ENCODE data around the gene MESP1.

MESP1 gene

DNA sequence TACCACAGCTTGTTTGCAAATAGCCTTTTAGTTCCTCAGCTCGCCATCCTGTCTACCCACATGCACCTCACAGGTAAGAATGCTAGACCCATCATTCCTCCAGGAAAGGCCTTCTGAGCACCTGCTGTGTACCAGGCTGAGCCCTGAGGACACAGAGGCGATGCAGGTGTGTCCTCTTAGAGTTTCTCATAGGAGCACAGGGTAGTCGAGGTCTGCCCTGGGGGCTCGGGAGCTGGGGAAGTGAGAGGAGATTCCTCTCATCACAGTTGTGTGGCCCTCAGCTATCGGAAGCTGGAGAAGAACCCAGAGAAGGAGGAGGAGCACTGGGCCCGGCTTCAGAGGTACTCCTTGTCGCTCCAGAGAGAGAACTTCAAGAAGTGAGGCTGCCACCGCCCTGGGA is 8.0 kb downstream of the MESP1 start:
- H3K27me3 ChIP-seq (ENCODE audit: low read depth, low read length), result no peaks in the 10 kb centered on the region
- H3K27ac ChIP-seq (ENCODE audit: low read length), result no peak overlapping the region
- H3K36me3 ChIP-seq (ENCODE audit: control insufficient read depth in 1 of 2, insufficient read depth in 2 of 2, low read length in 2 of 2), result no peaks in the 10 kb centered on the region
- no peak overlapping the region for H3K4me3 ChIP-seq (ENCODE audit: low read depth in 1 of 2, low read length in 2 of 2)
- no peaks in the 10 kb centered on the region for H3K9me3 ChIP-seq (ENCODE audit: control insufficient read depth in 1 of 2, low read length in 2 of 2)
- no peaks in the 10 kb centered on the region for H3K4me1 ChIP-seq (ENCODE audit: control insufficient read depth in 1 of 2, insufficient read depth in 2 of 2, low read length in 2 of 2)

GRCh38 chr15:89740137-89740536 is 10.9 kb downstream of the MESP1 start:
- Histone ChIP-seq H3K27ac (ENCODE audit: low read length) (no peak overlapping the region), H3K36me3 (ENCODE audit: control insufficient read depth in 1 of 2, insufficient read depth in 2 of 2, low read length in 2 of 2) (no peaks in the 10 kb centered on the region), H3K4me1 (ENCODE audit: control insufficient read depth in 1 of 2, insufficient read depth in 2 of 2, low read length in 2 of 2) (no peaks in the 10 kb centered on the region), H3K4me3 (ENCODE audit: low read depth in 1 of 2, low read length in 2 of 2) (no peak overlapping the region), H3K27me3 (ENCODE audit: low read depth, low read length) (no peaks in the 10 kb centered on the region), H3K9me3 (ENCODE audit: control insufficient read depth in 1 of 2, low read length in 2 of 2) (no peaks in the 10 kb centered on the region)

DNA sequence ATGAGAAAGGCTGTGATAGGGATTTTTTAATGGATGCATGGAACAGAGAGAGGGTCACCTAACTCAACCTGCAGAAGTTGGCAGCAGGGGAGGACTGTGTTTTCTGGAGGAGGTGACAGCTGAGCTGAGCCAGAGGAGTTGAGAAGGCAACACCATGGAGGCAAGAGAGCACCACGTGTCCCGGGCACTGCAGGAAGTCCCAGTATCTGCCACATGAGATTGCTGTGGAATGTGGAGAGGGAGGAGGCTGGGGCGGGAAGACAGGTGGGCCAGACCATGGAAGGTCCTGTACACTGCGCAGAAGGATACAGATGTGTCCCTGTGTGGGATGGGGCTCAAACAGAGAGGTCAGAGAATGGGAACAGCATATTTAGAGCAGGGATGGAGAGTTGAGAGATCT is 15.3 kb downstream of the MESP1 start:
- Histone ChIP-seq H3K4me1 (ENCODE audit: control insufficient read depth in 1 of 2, insufficient read depth in 2 of 2, low read length in 2 of 2) (no peaks in the 10 kb centered on the region), H3K27ac (ENCODE audit: low read length) (no peak overlapping the region), H3K4me3 (ENCODE audit: low read depth in 1 of 2, low read length in 2 of 2) (no peak overlapping the region), H3K36me3 (ENCODE audit: control insufficient read depth in 1 of 2, insufficient read depth in 2 of 2, low read length in 2 of 2) (no peaks in the 10 kb centered on the region), H3K9me3 (ENCODE audit: control insufficient read depth in 1 of 2, low read length in 2 of 2) (no peaks in the 10 kb centered on the region), H3K27me3 (ENCODE audit: low read depth, low read length) (no peaks in the 10 kb centered on the region)

GRCh38 chr15:89732451-89733172 is 18.4 kb downstream of the MESP1 start:
- no peak overlapping the region for H3K27ac ChIP-seq (ENCODE audit: low read length)
- no peaks in the 10 kb centered on the region for H3K4me1 ChIP-seq (ENCODE audit: control insufficient read depth in 1 of 2, insufficient read depth in 2 of 2, low read length in 2 of 2)
- no peaks in the 10 kb centered on the region for H3K9me3 ChIP-seq (ENCODE audit: control insufficient read depth in 1 of 2, low read length in 2 of 2)
- no peaks in the 10 kb centered on the region for H3K36me3 ChIP-seq (ENCODE audit: control insufficient read depth in 1 of 2, insufficient read depth in 2 of 2, low read length in 2 of 2)
- H3K27me3 ChIP-seq (ENCODE audit: low read depth, low read length), result no peaks in the 10 kb centered on the region
- no peak overlapping the region for H3K4me3 ChIP-seq (ENCODE audit: low read depth in 1 of 2, low read length in 2 of 2)

DNA sequence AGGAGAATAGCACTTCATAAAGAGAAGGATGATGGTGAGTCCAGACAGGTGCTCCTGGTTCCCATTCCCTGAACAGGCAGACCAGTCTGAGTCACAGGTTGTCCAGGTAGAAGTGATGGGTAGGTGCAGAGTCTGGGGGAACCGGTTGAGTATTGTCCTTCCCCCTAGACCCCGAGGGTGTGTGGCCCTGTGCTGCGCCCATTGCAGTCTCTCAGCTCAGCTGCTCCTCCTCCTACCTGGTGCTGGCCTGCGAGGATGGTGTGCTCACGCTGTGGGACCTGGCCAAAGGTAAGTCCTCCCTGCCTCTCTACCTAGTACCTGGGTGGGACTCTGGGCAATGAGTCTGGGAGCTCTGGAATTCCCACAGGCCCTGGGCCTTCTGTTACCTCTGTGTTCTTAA is 19.8 kb downstream of the MESP1 start:
- Histone ChIP-seq H3K4me1 (ENCODE audit: control insufficient read depth in 1 of 2, insufficient read depth in 2 of 2, low read length in 2 of 2) (no peaks in the 10 kb centered on the region), H3K36me3 (ENCODE audit: control insufficient read depth in 1 of 2, insufficient read depth in 2 of 2, low read length in 2 of 2) (no peaks in the 10 kb centered on the region), H3K27ac (ENCODE audit: low read length) (no peak overlapping the region), H3K4me3 (ENCODE audit: low read depth in 1 of 2, low read length in 2 of 2) (no peak overlapping the region), H3K27me3 (ENCODE audit: low read depth, low read length) (no peaks in the 10 kb centered on the region), H3K9me3 (ENCODE audit: control insufficient read depth in 1 of 2, low read length in 2 of 2) (no peaks in the 10 kb centered on the region)

DNA sequence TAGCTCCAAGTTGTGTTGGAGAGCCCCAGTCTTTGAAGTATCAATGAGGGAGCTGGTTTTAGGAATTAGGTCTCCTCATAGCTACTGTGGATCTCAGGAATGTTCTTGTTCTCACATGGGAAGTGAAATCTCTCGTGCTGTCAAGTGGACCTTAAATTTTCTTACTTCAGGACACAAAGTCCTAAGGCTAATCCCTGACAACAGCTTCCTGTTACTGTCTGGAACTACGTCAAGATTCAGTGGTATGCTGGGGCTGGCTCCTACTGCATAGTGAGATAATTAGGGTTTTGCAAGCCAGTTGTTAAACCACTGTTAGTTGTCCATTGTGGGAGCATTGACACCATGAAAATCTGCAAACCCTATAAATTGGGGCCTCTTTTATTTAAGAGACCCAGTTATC is 22.8 kb downstream of the MESP1 start:
- H3K27ac ChIP-seq (ENCODE audit: low read length), result no peak overlapping the region
- H3K4me1 ChIP-seq (ENCODE audit: control insufficient read depth in 1 of 2, insufficient read depth in 2 of 2, low read length in 2 of 2), result no peaks in the 10 kb centered on the region
- no peak overlapping the region for H3K4me3 ChIP-seq (ENCODE audit: low read depth in 1 of 2, low read length in 2 of 2)
- peaks cover 3 to 7% of the 10 kb centered on the region in 2 donors for H3K9me3 ChIP-seq (ENCODE audit: control insufficient read depth in 1 of 2, low read length in 2 of 2)
- no peaks in the 10 kb centered on the region for H3K36me3 ChIP-seq (ENCODE audit: control insufficient read depth in 1 of 2, insufficient read depth in 2 of 2, low read length in 2 of 2)
- no peaks in the 10 kb centered on the region for H3K27me3 ChIP-seq (ENCODE audit: low read depth, low read length)

GRCh38 chr15:89725064-89725463 is 26.0 kb downstream of the MESP1 start:
- no peaks in the 10 kb centered on the region for H3K4me1 ChIP-seq (ENCODE audit: control insufficient read depth in 1 of 2, insufficient read depth in 2 of 2, low read length in 2 of 2)
- H3K9me3 ChIP-seq (ENCODE audit: control insufficient read depth in 1 of 2, low read length in 2 of 2), result peaks cover 3 to 7% of the 10 kb centered on the region in 2 donors
- H3K36me3 ChIP-seq (ENCODE audit: control insufficient read depth in 1 of 2, insufficient read depth in 2 of 2, low read length in 2 of 2), result no peaks in the 10 kb centered on the region
- no peak overlapping the region for H3K4me3 ChIP-seq (ENCODE audit: low read depth in 1 of 2, low read length in 2 of 2)
- H3K27me3 ChIP-seq (ENCODE audit: low read depth, low read length), result no peaks in the 10 kb centered on the region
- H3K27ac ChIP-seq (ENCODE audit: low read length), result no peak overlapping the region

DNA sequence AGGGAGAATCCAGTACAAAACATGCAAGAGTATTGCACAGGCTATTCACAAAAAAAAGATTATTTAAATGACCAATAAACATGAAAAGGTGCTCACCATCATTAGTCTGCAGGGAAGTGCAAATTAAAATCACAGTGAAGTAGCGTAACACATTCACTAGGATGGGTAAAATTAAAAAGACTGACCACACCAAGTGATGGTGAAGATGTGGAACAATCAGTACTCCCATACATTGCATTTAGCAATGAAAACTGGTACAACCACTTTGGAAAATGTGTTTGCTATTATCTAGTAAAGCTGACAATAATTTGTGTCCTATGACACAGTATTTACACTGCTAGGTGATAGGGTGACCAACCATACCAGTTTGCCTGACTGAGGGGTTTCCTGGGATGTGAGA is 26.4 kb downstream of the MESP1 start:
- H3K9me3 ChIP-seq (ENCODE audit: control insufficient read depth in 1 of 2, low read length in 2 of 2), result peaks cover 3 to 7% of the 10 kb centered on the region in 2 donors
- H3K36me3 ChIP-seq (ENCODE audit: control insufficient read depth in 1 of 2, insufficient read depth in 2 of 2, low read length in 2 of 2), result no peaks in the 10 kb centered on the region
- no peaks in the 10 kb centered on the region for H3K27me3 ChIP-seq (ENCODE audit: low read depth, low read length)
- H3K27ac ChIP-seq (ENCODE audit: low read length), result no peak overlapping the region
- no peak overlapping the region for H3K4me3 ChIP-seq (ENCODE audit: low read depth in 1 of 2, low read length in 2 of 2)
- H3K4me1 ChIP-seq (ENCODE audit: control insufficient read depth in 1 of 2, insufficient read depth in 2 of 2, low read length in 2 of 2), result no peaks in the 10 kb centered on the region

- no peaks in the 10 kb centered on the region for H3K4me1 ChIP-seq (ENCODE audit: control insufficient read depth in 1 of 2, insufficient read depth in 2 of 2, low read length in 2 of 2)
- H3K27ac ChIP-seq (ENCODE audit: low read length), result no peak overlapping the region
- no peaks in the 10 kb centered on the region for H3K27me3 ChIP-seq (ENCODE audit: low read depth, low read length)
- no peak overlapping the region for H3K4me3 ChIP-seq (ENCODE audit: low read depth in 1 of 2, low read length in 2 of 2)
- no peaks in the 10 kb centered on the region for H3K36me3 ChIP-seq (ENCODE audit: control insufficient read depth in 1 of 2, insufficient read depth in 2 of 2, low read length in 2 of 2)
- peaks cover 3 to 7% of the 10 kb centered on the region in 2 donors for H3K9me3 ChIP-seq (ENCODE audit: control insufficient read depth in 1 of 2, low read length in 2 of 2)
Measured at GRCh38 chr15:89723031-89723430, 28.0 kb downstream of the MESP1 start.

DNA sequence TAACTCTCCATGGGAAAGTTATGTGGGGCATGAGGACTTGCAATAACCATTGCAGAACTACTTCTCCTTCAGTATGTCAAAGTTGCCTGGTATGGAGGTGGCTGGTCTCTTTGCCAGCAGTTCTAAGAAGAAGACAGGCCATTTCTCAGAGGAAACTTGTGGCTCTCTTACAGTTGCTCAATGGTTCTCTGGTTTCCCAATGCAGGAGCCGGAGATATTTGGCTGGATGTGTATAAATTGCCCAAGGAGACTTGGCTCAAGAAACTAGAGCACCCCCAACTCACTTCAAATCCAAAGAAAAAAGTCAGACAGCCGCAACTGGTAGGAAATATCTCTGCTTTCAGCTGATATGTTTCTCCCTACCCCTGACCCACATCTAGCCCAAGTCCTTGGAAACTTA is 36.3 kb downstream of the MESP1 start:
- Histone ChIP-seq H3K27ac (ENCODE audit: low read length) (no peak overlapping the region), H3K36me3 (ENCODE audit: control insufficient read depth in 1 of 2, insufficient read depth in 2 of 2, low read length in 2 of 2) (no peaks in the 10 kb centered on the region), H3K27me3 (ENCODE audit: low read depth, low read length) (no peaks in the 10 kb centered on the region), H3K4me3 (ENCODE audit: low read depth in 1 of 2, low read length in 2 of 2) (no peak overlapping the region), H3K9me3 (ENCODE audit: control insufficient read depth in 1 of 2, low read length in 2 of 2) (no peaks in the 10 kb centered on the region), H3K4me1 (ENCODE audit: control insufficient read depth in 1 of 2, insufficient read depth in 2 of 2, low read length in 2 of 2) (no peaks in the 10 kb centered on the region)

GRCh38 chr15:89707577-89707976 is 43.5 kb downstream of the MESP1 start:
- Histone ChIP-seq H3K36me3 (ENCODE audit: control insufficient read depth in 1 of 2, insufficient read depth in 2 of 2, low read length in 2 of 2) (no peaks in the 10 kb centered on the region), H3K27me3 (ENCODE audit: low read depth, low read length) (no peaks in the 10 kb centered on the region), H3K4me1 (ENCODE audit: control insufficient read depth in 1 of 2, insufficient read depth in 2 of 2, low read length in 2 of 2) (no peaks in the 10 kb centered on the region), H3K9me3 (ENCODE audit: control insufficient read depth in 1 of 2, low read length in 2 of 2) (no peaks in the 10 kb centered on the region), H3K4me3 (ENCODE audit: low read depth in 1 of 2, low read length in 2 of 2) (no peak overlapping the region), H3K27ac (ENCODE audit: low read length) (no peak overlapping the region)

DNA sequence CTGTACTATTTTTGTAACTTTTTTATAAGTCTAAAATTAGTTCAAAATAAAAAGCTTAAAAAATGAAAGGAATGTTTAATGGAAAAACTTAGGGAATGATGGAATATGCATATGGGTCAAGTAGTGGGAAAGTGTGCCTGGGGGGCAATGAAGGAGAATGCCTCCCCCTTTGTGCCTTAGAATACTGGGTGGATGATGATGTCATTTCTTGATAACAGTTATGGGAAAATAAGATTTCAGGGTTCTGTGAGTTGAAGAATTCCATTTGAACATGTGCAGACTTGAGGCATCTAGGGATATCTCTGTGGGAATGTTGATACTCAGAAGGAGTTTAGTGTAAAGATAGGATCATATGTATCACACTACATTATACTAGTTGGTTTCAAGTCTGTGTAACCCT is 46.6 kb downstream of the MESP1 start:
- no peaks in the 10 kb centered on the region for H3K27me3 ChIP-seq (ENCODE audit: low read depth, low read length)
- H3K36me3 ChIP-seq (ENCODE audit: control insufficient read depth in 1 of 2, insufficient read depth in 2 of 2, low read length in 2 of 2), result no peaks in the 10 kb centered on the region
- H3K4me3 ChIP-seq (ENCODE audit: low read depth in 1 of 2, low read length in 2 of 2), result no peak overlapping the region
- H3K9me3 ChIP-seq (ENCODE audit: control insufficient read depth in 1 of 2, low read length in 2 of 2), result no peaks in the 10 kb centered on the region
- no peaks in the 10 kb centered on the region for H3K4me1 ChIP-seq (ENCODE audit: control insufficient read depth in 1 of 2, insufficient read depth in 2 of 2, low read length in 2 of 2)
- H3K27ac ChIP-seq (ENCODE audit: low read length), result no peak overlapping the region
